ENCODE results near the gene LPIN1. TPM values are rescaled to one million over a fixed set of nuclear protein-coding genes. Genes with fewer than 3 reads are reported as not detected.

LPIN1 gene
- total RNA-seq, 1 experiment from 2014 or later, result 4.4 TPM

GRCh38 chr2:11839916-11840315 lies 93.5 kb downstream of the LPIN1 start:
- H3K27me3 Mint-ChIP-seq (ENCODE audit: low read depth), result no peaks in the 10 kb centered on the region
- H3K79me1 ChIP-seq (ENCODE audit: insufficient read depth, low read depth, low read length, poor library complexity, severe bottlenecking), result no peaks in the 10 kb centered on the region
- no peak for DNase-seq
- no peaks in the 10 kb centered on the region for H3K23me2 ChIP-seq (ENCODE audit: insufficient read length, low read depth, low read length, poor library complexity, severe bottlenecking)
- H3T11ph ChIP-seq (ENCODE audit: low read length), result no peak overlapping the region
- H3K4me3 Mint-ChIP-seq, result no peak overlapping the region
- H3K56ac ChIP-seq (ENCODE audit: insufficient read length, low read depth, low read length), result no peak overlapping the region
- no peak overlapping the region for H2AFZ ChIP-seq (ENCODE audit: low read length)
- H2BK120ac ChIP-seq (ENCODE audit: low read depth, low read length, poor library complexity, severe bottlenecking), result no peak overlapping the region
- H4K8ac ChIP-seq (replicated peaks; ENCODE audit: insufficient read length, low read depth, low read length), result no peak overlapping the region
- peaks cover 3 to 7% of the 10 kb centered on the region in 2 experiments; a peak in 2 of 4 replicates for H3K4me1 Mint-ChIP-seq
- H3K27me3 ChIP-seq (ENCODE audit: insufficient read depth, low read length), result no peaks in the 10 kb centered on the region
- H2BK12ac ChIP-seq (ENCODE audit: insufficient read length, low read depth, low read length), result no peak overlapping the region
- H2BK5ac ChIP-seq (ENCODE audit: insufficient read length, low read length), result no peak overlapping the region
- no peak overlapping the region for H3K4ac ChIP-seq (ENCODE audit: low read depth, low read length)
- H3K14ac ChIP-seq (ENCODE audit: insufficient read depth, low read length), result no peak overlapping the region
- no peak overlapping the region for H4K91ac ChIP-seq (ENCODE audit: insufficient read length, low read depth, low read length)
- no peaks in the 10 kb centered on the region for H3K79me2 ChIP-seq (ENCODE audit: insufficient read depth, low read length)
- H3K9me3 ChIP-seq (ENCODE audit: control insufficient read depth, low read depth, low read length), result no peaks in the 10 kb centered on the region
- no peak overlapping the region for H3K27ac Mint-ChIP-seq
- H2AK5ac ChIP-seq (ENCODE audit: insufficient read length, low read length), result no peak overlapping the region
- no peak overlapping the region for H4K5ac ChIP-seq (ENCODE audit: insufficient read length, low read depth, low read length)
- TF ChIP-seq CTCF (conservative IDR thresholded peaks at IDR 0.05), result no peak
- H3K18ac ChIP-seq (ENCODE audit: insufficient read length, low read depth, low read length), result no peak overlapping the region
- no peak overlapping the region for H3K9ac ChIP-seq (ENCODE audit: extremely low read depth, insufficient read length, low read length)
- H3K36me3 Mint-ChIP-seq (ENCODE audit: insufficient read depth in 1 of 3, low read depth in 3 of 3), result no peaks in the 10 kb centered on the region
- H3K23ac ChIP-seq (ENCODE audit: insufficient read length, low read depth, low read length), result no peak overlapping the region
- H4K20me1 ChIP-seq (ENCODE audit: control insufficient read depth, insufficient read depth, insufficient read length), result no peaks in the 10 kb centered on the region
- no peak overlapping the region for H3K27ac ChIP-seq (ENCODE audit: insufficient read length, low read depth, low read length)
- no CpG with 5 or more reads among the region's 4 CpGs for WGBS (ENCODE audit: extremely low coverage, insufficient read length, low lambda C conversion rate)
- no peak overlapping the region for H2BK20ac ChIP-seq (ENCODE audit: low read depth, low read length, poor library complexity, severe bottlenecking)
- peaks cover 0 to 3% of the 10 kb centered on the region in 2 experiments; a peak in 3 of 5 replicates for H3K9me3 Mint-ChIP-seq
- H3K4me2 ChIP-seq (ENCODE audit: insufficient read depth, insufficient read length, low read length), result no peak overlapping the region
- H3K4me1 ChIP-seq (ENCODE audit: insufficient read depth, low read length), result no peaks in the 10 kb centered on the region
- no peak overlapping the region for H2BK15ac ChIP-seq (ENCODE audit: low read depth, low read length)

Data from H9 (cell line).